CD4-positive, alpha-beta memory T cell (primary cell): Measurements from ENCODE around the gene ADGRG6. TPM values are rescaled to one million over a fixed set of nuclear protein-coding genes. Genes with fewer than 3 reads are reported as not detected.
"Not testable (repeated sequence)": the region's sequence is repeated elsewhere in the genome, so short reads cannot be mapped to it uniquely, and the experiment has no call there.

Experiments used
- CTCF ChIA-PET: fragments of 350-600 bp; sonication (Branson Sonifier 250); formaldehyde crosslinking; loops from one replicate; lab custom pipeline; 2021; ENCODE audit warnings: inconsistent platforms; ENCODE audit not compliant: partially characterized antibody; lab: Charles Lee
- POLR2A ChIA-PET: fragments of 350-600 bp; sonication (Branson Sonifier 250); formaldehyde crosslinking; loops from one replicate; lab custom pipeline; 2021; ENCODE audit not compliant: partially characterized antibody; lab: Charles Lee
- DNase-seq, 5 donors: peaks; one replicate each; pipeline versions ENCODE4 v3.0.0 to v3.0.0-alpha.2; 2020 to 2022; ENCODE audit warnings: mixed read lengths in 1 of 5
- H3K27ac ChIP-seq: one replicate; pipeline ENCODE4 v1.7.0; 2013; ENCODE audit warnings: low read depth, low read length
- H3K27me3 ChIP-seq: 2 replicates; pipeline ENCODE4 v1.7.0; 2013; ENCODE audit warnings: mild to moderate bottlenecking, low read length, moderate library complexity; ENCODE audit not compliant: insufficient read depth
- H3K36me3 ChIP-seq: 2 replicates; pipeline ENCODE4 v1.7.0; 2013; ENCODE audit warnings: mild to moderate bottlenecking, low read length, moderate library complexity; ENCODE audit not compliant: insufficient read depth
- H3K4me1 ChIP-seq: 2 replicates; pipeline ENCODE4 v1.7.0; 2013; ENCODE audit warnings: mild to moderate bottlenecking, low read length, moderate library complexity; ENCODE audit not compliant: insufficient read depth
- H3K4me3 ChIP-seq, 2 donors: one replicate each; pipeline ENCODE4 v1.7.0; 2013; ENCODE audit warnings: low read length in 2 of 2, mild to moderate bottlenecking in 1 of 2
- H3K9me3 ChIP-seq, 2 donors: one replicate each; pipeline ENCODE4 v1.7.0; 2013; ENCODE audit warnings: low read length in 2 of 2, control low read depth in 1 of 2; ENCODE audit not compliant: control insufficient read depth in 1 of 2
- H3K27ac Mint-ChIP-seq, 7 donors: one replicate each; pipeline ENCODE4 v1.8.0; 2020 to 2021; ENCODE audit warnings: mixed read lengths in 7 of 7, mild to moderate bottlenecking in 6 of 7, inconsistent platforms in 3 of 7, moderate library complexity in 3 of 7
- H3K27me3 Mint-ChIP-seq, 2 donors: one replicate each; pipeline ENCODE4 v1.8.0; 2020 to 2021; ENCODE audit warnings: mixed read lengths in 2 of 2
- H3K36me3 Mint-ChIP-seq, 2 donors: one replicate each; pipeline ENCODE4 v1.8.0; 2020 to 2021; ENCODE audit warnings: mixed read lengths in 2 of 2, inconsistent platforms in 1 of 2, mild to moderate bottlenecking in 1 of 2
- H3K4me1 Mint-ChIP-seq, 4 donors: one replicate each; pipeline ENCODE4 v1.8.0; 2020 to 2021; ENCODE audit warnings: mixed read lengths in 4 of 4, mild to moderate bottlenecking in 1 of 4
- H3K4me3 Mint-ChIP-seq, 8 donors: one replicate each; pipeline ENCODE4 v1.8.0; 2020 to 2021; ENCODE audit warnings: mixed read lengths in 8 of 8, mild to moderate bottlenecking in 7 of 8, moderate library complexity in 6 of 8, inconsistent platforms in 3 of 8
- H3K9me3 Mint-ChIP-seq, 8 donors: one replicate each; pipeline ENCODE4 v1.8.0; 2020 to 2021; ENCODE audit warnings: mixed read lengths in 8 of 8, mild to moderate bottlenecking in 5 of 8, inconsistent platforms in 3 of 8, moderate library complexity in 1 of 8
- intact Hi-C: fragments of 100-400 bp; cut with micrococcal nuclease; formaldehyde crosslinking; loops from one replicate; pipeline ENCODE4 v1.15.1; 2023
- polyA plus RNA-seq, 2 donors: library from polyadenylated mRNA; unstranded; fragments of 300-500 nt; fragmentation: Illumina TruSeq; gene quantifications; one replicate each; pipeline ENCODE4 v1.2.3, GENCODE V29; 2021
- total RNA-seq, 2 experiments: library from RNA; stranded (reverse); gene quantifications; one replicate each; pipeline ENCODE4 v1.2.3, GENCODE V29; 2021

The ADGRG6 gene
- total and polyA plus RNA-seq, 4 experiments from 2014 or later = 0.22 to 0.47 TPM; not detected in 2

GRCh38 chr6:142280265-142280664, 21.5 kb upstream of the ADGRG6 start:
- DNase-seq = no peak
- no peaks in the 10 kb centered on the region for H3K36me3 ChIP-seq
- Mint-ChIP-seq H3K36me3 (no peaks in the 10 kb centered on the region), H3K9me3 (peaks cover 0 to 18% (median 7%) of the 10 kb centered on the region in 8 donors), H3K4me1 (no peaks in the 10 kb centered on the region), H3K4me3 (no peak overlapping the region), H3K27me3 (peaks cover 2 to 4% of the 10 kb centered on the region in 2 donors), H3K27ac (no peak overlapping the region)
- H3K4me3 ChIP-seq = no peak overlapping the region
- intact Hi-C loops = no loop called here
- no peak overlapping the region for H3K27ac ChIP-seq
- POLR2A ChIA-PET = no interaction called here
- CTCF ChIA-PET = no interaction called here
- H3K4me1 ChIP-seq = no peaks in the 10 kb centered on the region
- H3K27me3 ChIP-seq = no peaks in the 10 kb centered on the region
- H3K9me3 ChIP-seq = no peaks in the 10 kb centered on the region

- POLR2A ChIA-PET = no interaction called here
Observed at GRCh38 chr6:142280927-142281326, 20.9 kb upstream of the ADGRG6 start.

GRCh38 chr6:142283138-142283537, 18.7 kb upstream of the ADGRG6 start:
- DNase-seq, intact Hi-C loops: not testable (repeated sequence)
- H3K9me3 Mint-ChIP-seq = peaks cover 0 to 18% (median 7%) of the 10 kb centered on the region in 8 donors

More at GRCh38 chr6:142280927-142281326, 20.9 kb upstream of the ADGRG6 start:
- no peak overlapping the region for H3K27ac ChIP-seq
- CTCF ChIA-PET = no interaction called here
- Mint-ChIP-seq H3K36me3 (no peaks in the 10 kb centered on the region), H3K27me3 (peaks cover 2 to 4% of the 10 kb centered on the region in 2 donors), H3K4me3 (no peak overlapping the region), H3K9me3 (peaks cover 0 to 18% (median 7%) of the 10 kb centered on the region in 8 donors), H3K4me1 (no peaks in the 10 kb centered on the region), H3K27ac (no peak overlapping the region)
- H3K9me3 ChIP-seq = no peaks in the 10 kb centered on the region
- no peaks in the 10 kb centered on the region for H3K27me3 ChIP-seq
- H3K4me3 ChIP-seq = no peak overlapping the region
- intact Hi-C loops = no loop called here
- H3K4me1 ChIP-seq = no peaks in the 10 kb centered on the region
- DNase-seq = no peak
- no peaks in the 10 kb centered on the region for H3K36me3 ChIP-seq

GRCh38 chr6:142284419-142284818, 17.4 kb upstream of the ADGRG6 start:
- Mint-ChIP-seq H3K4me3 (no peak overlapping the region), H3K27ac (no peak overlapping the region), H3K9me3 (peaks cover 0 to 18% (median 7%) of the 10 kb centered on the region in 8 donors), H3K36me3 (no peaks in the 10 kb centered on the region), H3K27me3 (peaks cover 0 to 4% of the 10 kb centered on the region in 2 donors), H3K4me1 (no peaks in the 10 kb centered on the region)
- Histone ChIP-seq H3K27me3 (no peaks in the 10 kb centered on the region), H3K27ac (no peak overlapping the region), H3K36me3 (no peaks in the 10 kb centered on the region), H3K4me3 (no peak overlapping the region), H3K9me3 (no peaks in the 10 kb centered on the region), H3K4me1 (no peaks in the 10 kb centered on the region)
- intact Hi-C loops = no loop called here
- ChIA-PET CTCF (no interaction called here), POLR2A (no interaction called here)
- DNase-seq = no peak

More at GRCh38 chr6:142283138-142283537, 18.7 kb upstream of the ADGRG6 start:
- H3K36me3 ChIP-seq, H3K27me3 ChIP-seq, H3K4me1 Mint-ChIP-seq, H3K27me3 Mint-ChIP-seq, CTCF ChIA-PET, H3K9me3 ChIP-seq, POLR2A ChIA-PET, H3K27ac Mint-ChIP-seq, H3K4me1 ChIP-seq, H3K4me3 Mint-ChIP-seq, H3K4me3 ChIP-seq, H3K27ac ChIP-seq, H3K36me3 Mint-ChIP-seq: not testable (repeated sequence)

GRCh38 chr6:142285235-142286087, 16.3 kb upstream of the ADGRG6 start:
- CTCF ChIA-PET = no interaction called here
- no peaks in the 10 kb centered on the region for H3K4me1 ChIP-seq
- peaks cover 0 to 4% of the 10 kb centered on the region in 2 donors for H3K27me3 Mint-ChIP-seq
- no peak overlapping the region for H3K27ac ChIP-seq
- peaks cover 0 to 18% (median 6%) of the 10 kb centered on the region in 8 donors for H3K9me3 Mint-ChIP-seq
- H3K4me1 Mint-ChIP-seq = no peaks in the 10 kb centered on the region
- DNase-seq = no peak
- intact Hi-C loops = no loop called here
- POLR2A ChIA-PET = no interaction called here
- H3K36me3 ChIP-seq = no peaks in the 10 kb centered on the region
- no peak overlapping the region for H3K4me3 ChIP-seq
- H3K27me3 ChIP-seq = no peaks in the 10 kb centered on the region
- no peak overlapping the region for H3K4me3 Mint-ChIP-seq
- no peaks in the 10 kb centered on the region for H3K36me3 Mint-ChIP-seq
- no peaks in the 10 kb centered on the region for H3K9me3 ChIP-seq
- no peak overlapping the region for H3K27ac Mint-ChIP-seq

- ChIA-PET CTCF (no interaction called here), POLR2A (no interaction called here)
- Histone ChIP-seq H3K27me3 (no peaks in the 10 kb centered on the region), H3K9me3 (no peaks in the 10 kb centered on the region), H3K27ac (no peak overlapping the region), H3K4me3 (no peak overlapping the region), H3K36me3 (no peaks in the 10 kb centered on the region), H3K4me1 (no peaks in the 10 kb centered on the region)
- Mint-ChIP-seq H3K27ac (no peak overlapping the region), H3K27me3 (peaks cover 0 to 4% of the 10 kb centered on the region in 2 donors), H3K9me3 (peaks cover 0 to 16% (median 6%) of the 10 kb centered on the region in 8 donors), H3K4me3 (no peak overlapping the region), H3K4me1 (no peaks in the 10 kb centered on the region), H3K36me3 (no peaks in the 10 kb centered on the region)
- intact Hi-C loops = no loop called here
- no peak for DNase-seq
Observed at GRCh38 chr6:142286088-142286409, 15.8 kb upstream of the ADGRG6 start.

- intact Hi-C loops = no loop called here
- DNase-seq = no peak
Observed at GRCh38 chr6:142289687-142290086, 12.1 kb upstream of the ADGRG6 start.

More at GRCh38 chr6:142289687-142290086, 12.1 kb upstream of the ADGRG6 start:
- peaks cover 3 to 6% of the 10 kb centered on the region in 2 donors for H3K27me3 Mint-ChIP-seq
- POLR2A ChIA-PET = no interaction called here
- Histone ChIP-seq H3K4me1 (no peaks in the 10 kb centered on the region), H3K27ac (no peak overlapping the region), H3K36me3 (no peaks in the 10 kb centered on the region), H3K27me3 (no peaks in the 10 kb centered on the region), H3K9me3 (no peaks in the 10 kb centered on the region), H3K4me3 (no peak overlapping the region)
- H3K4me3 Mint-ChIP-seq = no peak overlapping the region
- H3K27ac Mint-ChIP-seq = no peak overlapping the region
- CTCF ChIA-PET = no interaction called here
- H3K4me1 Mint-ChIP-seq = no peaks in the 10 kb centered on the region
- H3K36me3 Mint-ChIP-seq = no peaks in the 10 kb centered on the region
- H3K9me3 Mint-ChIP-seq = peaks cover 0 to 1% (median 0%) of the 10 kb centered on the region in 8 donors
